Cardiac muscle cell (in vitro differentiated cells and primary cell): ENCODE data around the gene TTLL5. TPM values are rescaled to one million over a fixed set of nuclear protein-coding genes. Genes with fewer than 3 reads are reported as not detected.

Experiments used
- DNase-seq, 2 donors: peaks; one replicate each; pipeline versions ENCODE4 v3.0.0 to v3.0.0-alpha.2; 2010 to 2017; ENCODE audit warnings: low read depth in 1 of 2, low spot score in 1 of 2
- H3K27ac ChIP-seq: fragments of 200-600 bp; sonication (generic); 2 replicates; pipeline ENCODE4 v1.5.1; 2016
- H3K27me3 ChIP-seq: fragments of 200-600 bp; sonication (generic); 2 replicates; pipeline ENCODE4 v1.6.0; 2016; ENCODE audit warnings: control low read depth
- H3K36me3 ChIP-seq: fragments of 200-600 bp; sonication (generic); 2 replicates; pipeline ENCODE4 v1.5.1; 2016; ENCODE audit warnings: control low read depth
- H3K4me1 ChIP-seq: fragments of 200-600 bp; sonication (generic); 2 replicates; pipeline ENCODE4 v1.8.1; 2017; ENCODE audit warnings: low read depth, mild to moderate bottlenecking, mixed run types
- H3K4me3 ChIP-seq: fragments of 200-600 bp; sonication (generic); 2 replicates; pipeline ENCODE4 v1.5.1; 2016; ENCODE audit warnings: mild to moderate bottlenecking
- H3K9me3 ChIP-seq: fragments of 200-600 bp; sonication (generic); 2 replicates; pipeline ENCODE4 v1.5.1; 2017; ENCODE audit warnings: low read depth, mild to moderate bottlenecking, control low read depth
- polyA plus RNA-seq: library from polyadenylated mRNA; unstranded; fragments of >200 nt; fragmentation: Nextera tagmentation; extraction: Ambion mirVana; gene quantifications from 2 replicates; pipeline ENCODE4 v1.2.1, GENCODE V29; 2016
- total RNA-seq: library from RNA; depleted of rRNA; stranded (reverse); fragments of >200 nt; gene quantifications from 2 replicates; pipeline ENCODE4 v1.2.3, GENCODE V29; 2016
- TF ChIP-seq, protein P1 (sequence below): IDR thresholded peaks from 2 replicates; pipeline ENCODE4 v1.5.1; 2012; ENCODE audit warnings: low read depth, mild to moderate bottlenecking, low read length

TTLL5 gene
- total and polyA plus RNA-seq, 2 experiments from 2014 or later: 24.1 to 28.4 TPM

DNA sequence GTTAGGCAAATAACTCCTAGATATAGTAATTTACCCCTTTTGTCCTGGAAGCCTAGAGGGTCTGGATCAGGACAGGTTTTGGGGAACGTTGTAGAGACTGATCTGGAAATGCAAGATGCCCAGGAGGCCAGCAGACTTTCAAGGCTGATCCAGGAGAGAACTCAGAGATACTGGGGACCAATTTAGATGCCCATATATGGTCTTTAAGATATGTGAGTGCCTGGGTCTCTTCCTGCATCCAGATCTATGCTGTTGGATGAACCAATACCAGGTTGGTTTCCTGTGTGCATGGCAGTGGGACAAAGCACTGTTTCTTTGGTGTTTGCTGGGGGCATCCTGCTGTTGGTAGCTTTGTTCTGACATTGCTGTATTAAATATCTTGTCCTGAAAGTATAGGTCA, 5.8 kb upstream of the TTLL5 start:
- no peak for DNase-seq
- TF ChIP-seq, protein P1, sequence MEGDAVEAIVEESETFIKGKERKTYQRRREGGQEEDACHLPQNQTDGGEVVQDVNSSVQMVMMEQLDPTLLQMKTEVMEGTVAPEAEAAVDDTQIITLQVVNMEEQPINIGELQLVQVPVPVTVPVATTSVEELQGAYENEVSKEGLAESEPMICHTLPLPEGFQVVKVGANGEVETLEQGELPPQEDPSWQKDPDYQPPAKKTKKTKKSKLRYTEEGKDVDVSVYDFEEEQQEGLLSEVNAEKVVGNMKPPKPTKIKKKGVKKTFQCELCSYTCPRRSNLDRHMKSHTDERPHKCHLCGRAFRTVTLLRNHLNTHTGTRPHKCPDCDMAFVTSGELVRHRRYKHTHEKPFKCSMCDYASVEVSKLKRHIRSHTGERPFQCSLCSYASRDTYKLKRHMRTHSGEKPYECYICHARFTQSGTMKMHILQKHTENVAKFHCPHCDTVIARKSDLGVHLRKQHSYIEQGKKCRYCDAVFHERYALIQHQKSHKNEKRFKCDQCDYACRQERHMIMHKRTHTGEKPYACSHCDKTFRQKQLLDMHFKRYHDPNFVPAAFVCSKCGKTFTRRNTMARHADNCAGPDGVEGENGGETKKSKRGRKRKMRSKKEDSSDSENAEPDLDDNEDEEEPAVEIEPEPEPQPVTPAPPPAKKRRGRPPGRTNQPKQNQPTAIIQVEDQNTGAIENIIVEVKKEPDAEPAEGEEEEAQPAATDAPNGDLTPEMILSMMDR: no peak
- peaks cover 29% of the 10 kb centered on the region for H3K36me3 ChIP-seq
- H3K27me3 ChIP-seq: no peaks in the 10 kb centered on the region
- no peaks in the 10 kb centered on the region for H3K9me3 ChIP-seq
- H3K27ac ChIP-seq: no peak overlapping the region
- no peak overlapping the region for H3K4me3 ChIP-seq
- peaks cover 4% of the 10 kb centered on the region for H3K4me1 ChIP-seq

DNA sequence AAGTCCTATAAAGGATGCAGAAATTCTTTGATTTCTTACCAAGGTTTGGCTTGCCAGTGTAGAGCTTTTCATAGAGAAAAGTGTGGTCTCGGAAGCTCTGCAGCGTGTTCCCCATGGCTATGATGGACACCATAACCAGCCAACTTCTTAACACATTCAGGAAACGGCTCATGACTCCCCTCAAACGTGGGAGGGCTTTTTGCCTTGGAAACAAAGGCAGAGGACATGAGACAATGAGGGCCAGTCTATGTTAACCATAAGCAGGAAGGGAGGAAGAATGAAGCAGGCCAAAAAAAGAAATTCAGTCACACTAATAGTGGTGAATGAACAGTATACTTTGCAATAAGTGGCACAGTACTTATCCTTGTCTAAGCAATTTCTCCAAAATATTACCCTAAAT, 3.7 kb upstream of the TTLL5 start:
- peaks cover 9% of the 10 kb centered on the region for H3K4me1 ChIP-seq
- no peaks in the 10 kb centered on the region for H3K27me3 ChIP-seq
- TF ChIP-seq, protein P1: no peak
- no peak for DNase-seq
- H3K27ac ChIP-seq: no peak overlapping the region
- peaks cover 8% of the 10 kb centered on the region for H3K36me3 ChIP-seq
- H3K4me3 ChIP-seq: no peak overlapping the region
- no peaks in the 10 kb centered on the region for H3K9me3 ChIP-seq

DNA sequence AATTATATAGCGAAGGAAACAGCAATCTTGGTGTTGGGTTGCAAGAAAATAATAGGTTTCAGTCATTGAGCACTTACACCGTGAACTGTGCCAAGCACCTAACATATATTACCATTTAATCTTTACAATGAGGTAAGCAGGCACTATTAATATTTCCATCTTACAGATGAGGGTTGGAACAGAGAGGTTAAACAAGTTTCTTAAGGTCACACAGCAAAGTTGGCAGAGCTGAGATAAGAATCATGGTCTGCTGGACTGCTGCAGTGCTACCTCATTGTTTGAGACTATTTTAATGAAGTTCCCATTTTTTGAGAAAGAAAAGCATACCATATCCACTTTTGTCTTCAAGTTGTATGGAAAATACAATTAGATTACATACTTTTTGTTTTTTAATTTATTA, 2.1 kb upstream of the TTLL5 start:
- TF ChIP-seq, protein P1: no peak
- Histone ChIP-seq H3K27me3 (no peaks in the 10 kb centered on the region), H3K9me3 (no peaks in the 10 kb centered on the region), H3K4me1 (peaks cover 13% of the 10 kb centered on the region), H3K27ac (no peak overlapping the region), H3K36me3 (peaks cover 5% of the 10 kb centered on the region), H3K4me3 (no peak overlapping the region)
- no peak for DNase-seq

DNA sequence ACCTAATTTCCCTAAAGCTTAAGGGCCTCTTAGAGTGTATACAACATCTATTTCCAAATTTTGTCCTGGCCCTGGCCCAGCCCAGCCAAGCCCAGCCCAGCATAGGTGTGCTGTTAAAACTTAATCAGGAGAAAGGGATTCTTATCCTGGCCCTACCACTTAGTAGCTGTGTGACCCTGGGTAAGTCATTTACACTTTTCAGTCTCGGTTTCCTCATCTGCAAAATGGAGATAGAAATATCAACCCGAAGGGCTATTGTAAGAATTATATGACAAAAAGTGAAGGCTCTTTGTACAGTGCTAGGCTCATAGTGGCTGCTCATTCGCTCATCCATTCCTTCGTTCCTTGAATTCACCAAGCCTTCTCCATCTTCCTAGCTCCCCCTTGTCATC, 812 bp upstream of the TTLL5 start:
- no peak for DNase-seq
- H3K4me3 ChIP-seq: peak overlapping the region; percentile 77
- H3K36me3 ChIP-seq: peaks cover 7% of the 10 kb centered on the region
- peaks cover 13% of the 10 kb centered on the region for H3K4me1 ChIP-seq
- H3K9me3 ChIP-seq: no peaks in the 10 kb centered on the region
- TF ChIP-seq, protein P1: no peak
- H3K27me3 ChIP-seq: no peaks in the 10 kb centered on the region
- H3K27ac ChIP-seq: peak overlapping the region; percentile 58

DNA sequence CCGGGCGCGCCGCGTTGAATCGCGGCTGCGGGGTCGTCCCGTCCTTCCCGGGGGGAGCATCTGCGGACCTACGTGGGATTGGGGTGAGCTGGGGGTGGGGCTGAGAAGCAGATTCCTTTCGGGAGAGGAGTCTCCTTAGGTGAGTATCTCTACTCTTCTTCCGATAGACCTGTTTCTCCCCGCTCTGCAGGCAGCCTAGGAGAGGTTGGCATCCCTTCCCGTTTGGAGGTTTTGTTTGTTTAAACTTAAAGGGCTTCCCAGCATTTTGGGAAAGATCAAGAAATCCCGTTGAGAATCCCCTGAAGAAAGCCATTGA, 411 bp downstream of the TTLL5 start:
- Histone ChIP-seq H3K27ac (peak overlapping the region; percentile 66), H3K27me3 (no peaks in the 10 kb centered on the region), H3K9me3 (no peaks in the 10 kb centered on the region), H3K4me3 (peak overlapping the region; percentile 77), H3K36me3 (peaks cover 7% of the 10 kb centered on the region), H3K4me1 (peaks cover 16% of the 10 kb centered on the region)
- no peak for DNase-seq
- TF ChIP-seq, protein P1: no peak

DNA sequence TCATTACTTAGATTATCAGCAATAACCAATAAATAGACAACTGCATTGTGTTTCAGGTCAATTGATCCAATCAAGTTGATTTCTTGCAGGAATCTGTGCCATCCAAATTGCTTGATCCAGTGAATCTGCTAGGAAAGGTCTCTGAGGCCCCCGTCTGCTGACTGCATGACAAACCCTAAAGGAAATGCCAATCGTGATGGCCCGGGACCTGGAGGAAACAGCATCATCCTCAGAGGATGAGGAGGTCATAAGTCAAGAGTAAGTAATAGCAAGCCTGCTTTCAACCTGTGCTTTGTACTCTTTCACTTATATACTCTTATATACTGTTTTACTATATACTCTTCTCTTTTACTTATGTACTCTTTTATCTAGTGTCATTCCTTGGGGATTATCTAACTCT, 1.9 kb downstream of the TTLL5 start:
- Histone ChIP-seq H3K27ac (no peak overlapping the region), H3K4me3 (no peak overlapping the region), H3K36me3 (peaks cover 7% of the 10 kb centered on the region), H3K27me3 (no peaks in the 10 kb centered on the region), H3K4me1 (peaks cover 26% of the 10 kb centered on the region), H3K9me3 (no peaks in the 10 kb centered on the region)
- no peak for DNase-seq
- TF ChIP-seq, protein P1: no peak
